GM19372 (cell line): Measurements from ENCODE around the gene LCE1F.

Experiments
- ATAC-seq: cut with Tn5 transposase; IDR thresholded peaks from one replicate; pipeline ENCODE4 v1.9.1; 2021; ENCODE audit warnings: mild to moderate bottlenecking, low read depth, moderate library complexity; ENCODE audit not compliant: unreplicated experiment

LCE1F gene

DNA sequence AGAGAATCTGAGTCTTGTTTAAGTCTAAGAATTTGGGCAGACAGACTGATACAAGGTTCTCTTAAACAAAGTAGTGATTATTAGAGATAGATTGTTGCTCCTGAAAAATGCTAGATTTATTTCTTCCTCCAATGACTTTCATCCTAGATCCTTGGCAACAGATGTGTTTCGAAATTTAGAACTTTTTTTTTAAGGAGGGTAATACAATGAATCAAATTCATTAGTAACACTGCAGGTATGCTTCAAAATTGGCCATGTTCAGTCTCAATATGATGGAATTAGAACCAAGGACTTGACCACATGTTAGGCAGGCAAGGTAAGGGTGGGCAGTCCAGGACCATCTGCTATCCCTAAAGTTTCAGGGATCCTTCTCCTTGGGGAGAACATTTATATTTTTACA lies 4.5 kb upstream of the LCE1F start:
- no peak for ATAC-seq

GRCh38 chr1:152776361-152776760 lies 1.4 kb downstream of the LCE1F start:
- no peak for ATAC-seq

GRCh38 chr1:152777510-152778137 lies 2.7 kb downstream of the LCE1F start:
- ATAC-seq: no peak

DNA sequence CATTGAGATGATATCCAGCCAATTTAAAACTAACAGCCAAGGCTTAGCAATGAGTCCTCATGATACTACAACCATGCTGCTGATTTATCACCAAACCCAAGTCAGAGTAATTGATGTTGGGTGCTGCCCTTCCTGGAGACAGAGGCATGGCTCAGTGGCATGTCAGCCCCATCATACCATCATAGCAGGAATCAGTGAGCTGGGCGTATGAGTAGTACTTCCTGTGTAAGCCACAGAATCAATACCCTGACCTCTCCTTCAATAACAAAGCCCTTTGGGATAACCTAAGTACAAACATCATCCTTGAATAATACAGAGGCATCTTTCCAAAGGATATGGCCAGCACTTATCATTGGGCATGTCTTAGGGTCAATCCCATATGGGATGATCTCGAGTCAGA lies 8.2 kb downstream of the LCE1F start:
- no peak for ATAC-seq

GRCh38 chr1:152786077-152786476 lies 11.1 kb downstream of the LCE1F start, which contains the start of gene LCE1E:
Gene LCE1E, plus strand, starts transcription at chr1:152786257. Its CDS starts 1,043 bp downstream, at chr1:152787300.
- ATAC-seq: no peak

DNA sequence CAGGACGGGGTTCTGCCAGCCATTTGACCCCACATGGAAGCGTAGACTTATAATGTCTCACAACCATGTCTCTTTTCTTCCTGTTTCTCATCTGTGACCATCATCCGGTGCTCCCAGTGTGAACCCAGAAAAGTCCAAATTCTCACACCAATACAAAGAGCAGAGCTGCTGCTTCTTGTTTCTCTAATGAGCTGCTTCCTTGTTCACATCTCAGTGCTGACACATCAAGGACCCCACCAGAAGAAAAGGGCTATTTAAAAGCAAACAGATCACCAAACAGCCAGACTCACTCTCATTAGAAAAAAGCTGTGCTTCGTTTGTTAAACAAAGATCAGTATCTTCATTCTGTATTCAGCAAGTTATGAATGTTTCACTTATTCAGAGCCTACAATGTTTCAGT lies 20.7 kb downstream of the LCE1F start:
- ATAC-seq: no peak

DNA sequence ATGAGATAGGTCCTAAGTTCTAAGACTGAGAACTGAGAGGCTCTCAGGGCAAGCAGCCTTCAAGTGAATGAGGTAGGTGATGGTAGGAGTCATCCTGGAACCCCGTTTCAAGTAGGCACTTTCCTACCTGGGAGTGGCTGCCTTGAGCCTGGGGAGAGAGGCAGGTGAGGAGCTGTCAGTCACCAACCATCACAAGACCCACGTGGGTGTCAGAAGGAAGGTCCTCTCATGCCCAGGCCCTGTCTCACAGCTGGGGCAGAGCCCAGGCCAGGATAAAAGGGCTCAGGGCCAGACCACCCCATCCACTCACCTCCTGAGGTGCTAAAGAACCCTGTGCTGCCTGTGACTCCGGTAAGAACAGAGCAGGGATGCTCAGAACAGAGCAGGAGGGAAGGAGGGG lies 21.5 kb downstream of the LCE1F start, which contains the start of gene LCE1D:
Gene LCE1D, plus strand, starts transcription at position 301 of the 400 bp plus-strand sequence. CDS start 1,074 bp downstream, outside the sequence.
- ATAC-seq: no peak

- ATAC-seq: no peak
Observed at GRCh38 chr1:152801333-152801732, 26.4 kb downstream of the LCE1F start.

GRCh38 chr1:152806576-152806975 lies 31.6 kb downstream of the LCE1F start, which contains the start of gene LCE1C:
Gene LCE1C, minus strand, starts transcription at chr1:152806651. Its CDS starts 1,173 bp downstream, at chr1:152805478.
- ATAC-seq: no peak

- ATAC-seq: no peak
Observed at GRCh38 chr1:152811050-152811449, 36.1 kb downstream of the LCE1F start.

- ATAC-seq: no peak
Observed at GRCh38 chr1:152811671-152812070, 36.7 kb downstream of the LCE1F start, which contains the start of gene LCE1B. Gene LCE1B, plus strand, starts transcription at chr1:152811971. Its CDS starts 476 bp downstream, at chr1:152812447.

- ATAC-seq: no peak
Observed at GRCh38 chr1:152817309-152817708, 42.4 kb downstream of the LCE1F start.

DNA sequence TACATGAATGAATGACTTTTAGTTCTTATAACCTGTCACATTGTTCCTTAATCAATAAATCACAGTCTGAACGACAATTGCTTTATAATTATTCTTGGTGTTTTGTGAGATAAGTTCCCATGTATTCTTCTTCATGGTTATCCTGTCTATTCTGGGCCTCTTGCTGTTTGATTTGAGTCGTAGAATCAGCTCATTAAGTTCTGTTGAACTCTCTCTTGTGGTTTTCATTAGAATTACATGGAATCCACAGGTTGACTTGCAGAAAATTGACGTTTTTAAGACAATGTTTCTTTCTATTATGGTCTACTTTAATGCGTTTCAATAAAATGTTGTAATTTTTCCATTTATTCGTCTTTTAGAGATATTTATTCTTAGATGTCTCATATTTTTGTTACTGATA lies 48.4 kb downstream of the LCE1F start:
- ATAC-seq: no peak

GRCh38 chr1:152824964-152825363 lies 50.0 kb downstream of the LCE1F start:
- ATAC-seq: no peak
